ENCODE results near the gene POPDC3.

GRCh38 chr6:105223242-105223641, 43.4 kb upstream of the POPDC3 start:
- TF ChIP-seq CTCF (conservative IDR thresholded peaks at IDR 0.05; ENCODE audit: low read depth, low read length) (no peak), EZH2 (IDR thresholded peaks at IDR 0.05; ENCODE audit: low read length, unreplicated experiment) (no peak), EZH2phosphoT487 (IDR thresholded peaks at IDR 0.05; ENCODE audit: borderline replicate concordance, low read length) (no peak)

Data from PC-3 (cell line).